ENCODE measurements around the gene ADCY3.
"Not testable (repeated sequence)": the region's sequence is repeated elsewhere in the genome, so short reads cannot be mapped to it uniquely, and the experiment has no call there.

ADCY3 gene

GRCh38 chr2:24815171-24815570 lies 104.9 kb downstream of the ADCY3 start:
- no peak overlapping the region for H3K4me3 ChIP-seq (ENCODE audit: low read depth, low read length)
- no peak for DNase-seq (ENCODE audit: low read depth)
- TF ChIP-seq, protein P1, sequence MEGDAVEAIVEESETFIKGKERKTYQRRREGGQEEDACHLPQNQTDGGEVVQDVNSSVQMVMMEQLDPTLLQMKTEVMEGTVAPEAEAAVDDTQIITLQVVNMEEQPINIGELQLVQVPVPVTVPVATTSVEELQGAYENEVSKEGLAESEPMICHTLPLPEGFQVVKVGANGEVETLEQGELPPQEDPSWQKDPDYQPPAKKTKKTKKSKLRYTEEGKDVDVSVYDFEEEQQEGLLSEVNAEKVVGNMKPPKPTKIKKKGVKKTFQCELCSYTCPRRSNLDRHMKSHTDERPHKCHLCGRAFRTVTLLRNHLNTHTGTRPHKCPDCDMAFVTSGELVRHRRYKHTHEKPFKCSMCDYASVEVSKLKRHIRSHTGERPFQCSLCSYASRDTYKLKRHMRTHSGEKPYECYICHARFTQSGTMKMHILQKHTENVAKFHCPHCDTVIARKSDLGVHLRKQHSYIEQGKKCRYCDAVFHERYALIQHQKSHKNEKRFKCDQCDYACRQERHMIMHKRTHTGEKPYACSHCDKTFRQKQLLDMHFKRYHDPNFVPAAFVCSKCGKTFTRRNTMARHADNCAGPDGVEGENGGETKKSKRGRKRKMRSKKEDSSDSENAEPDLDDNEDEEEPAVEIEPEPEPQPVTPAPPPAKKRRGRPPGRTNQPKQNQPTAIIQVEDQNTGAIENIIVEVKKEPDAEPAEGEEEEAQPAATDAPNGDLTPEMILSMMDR (IDR thresholded peaks at IDR 0.05; ENCODE audit: control insufficient read depth, extremely low read depth, insufficient read depth): no peak

DNA sequence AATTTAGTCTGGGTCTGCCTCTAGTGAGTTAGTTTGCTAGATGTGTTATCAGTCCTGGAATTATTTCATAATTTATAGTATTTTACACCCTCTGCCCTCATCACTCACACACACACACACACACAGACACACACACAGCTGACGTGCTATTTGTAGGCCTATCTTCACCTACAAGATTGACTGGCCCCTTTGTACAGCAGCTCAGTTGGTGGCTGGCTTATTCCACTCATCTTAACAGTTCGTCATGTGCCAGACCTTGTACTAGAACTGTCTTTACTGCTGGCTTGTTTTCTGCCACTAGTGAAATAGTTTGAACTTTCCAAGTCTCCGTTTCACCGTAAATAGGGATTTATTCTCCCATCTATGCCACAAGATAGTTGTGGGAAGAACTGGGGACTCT lies 105.5 kb downstream of the ADCY3 start:
- no peak for DNase-seq (ENCODE audit: low read depth)
- H3K4me3 ChIP-seq (ENCODE audit: low read depth, low read length): no peak overlapping the region
- TF ChIP-seq, protein P1 (IDR thresholded peaks at IDR 0.05; ENCODE audit: control insufficient read depth, extremely low read depth, insufficient read depth): no peak

DNA sequence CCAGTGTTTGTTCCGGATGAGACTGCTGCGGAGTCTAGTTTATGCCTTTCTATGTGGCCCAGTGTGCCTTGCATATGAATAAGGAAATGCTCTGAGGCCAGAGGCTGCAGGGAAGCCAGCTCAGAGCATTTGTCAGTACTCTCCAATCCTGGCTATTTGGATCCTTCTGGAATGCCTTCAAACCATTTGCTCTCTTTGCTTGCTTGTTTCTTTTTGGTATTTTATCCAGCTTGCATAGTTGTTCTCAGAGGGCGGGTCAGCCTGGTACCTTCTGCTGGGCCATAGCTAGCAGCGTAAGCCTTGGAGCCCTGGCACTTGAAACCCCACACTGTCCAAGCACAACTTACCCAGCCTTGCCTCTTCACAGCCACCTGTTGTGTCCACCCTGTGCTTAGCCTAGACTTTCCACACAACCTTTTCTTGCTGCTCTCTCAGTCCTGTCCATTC lies 106.3 kb downstream of the ADCY3 start:
- TF ChIP-seq, protein P1 (IDR thresholded peaks at IDR 0.05; ENCODE audit: control insufficient read depth, extremely low read depth, insufficient read depth): no peak
- DNase-seq (ENCODE audit: low read depth): no peak
- no peak overlapping the region for H3K4me3 ChIP-seq (ENCODE audit: low read depth, low read length)

GRCh38 chr2:24809316-24810007 lies 110.6 kb downstream of the ADCY3 start:
- H3K4me3 ChIP-seq (ENCODE audit: low read depth, low read length): no peak overlapping the region
- no peak for DNase-seq (ENCODE audit: low read depth)
- TF ChIP-seq, protein P1 (IDR thresholded peaks at IDR 0.05; ENCODE audit: control insufficient read depth, extremely low read depth, insufficient read depth): no peak

GRCh38 chr2:24806661-24807036 lies 113.4 kb downstream of the ADCY3 start:
- TF ChIP-seq, protein P1 (IDR thresholded peaks at IDR 0.05; ENCODE audit: control insufficient read depth, extremely low read depth, insufficient read depth): no peak
- DNase-seq (ENCODE audit: low read depth): no peak
- H3K4me3 ChIP-seq (ENCODE audit: low read depth, low read length): no peak overlapping the region

- not testable (repeated sequence) for DNase-seq (ENCODE audit: low read depth); H3K4me3 ChIP-seq (ENCODE audit: low read depth, low read length)
Observed at GRCh38 chr2:24805811-24806660, 114.0 kb downstream of the ADCY3 start.

DNA sequence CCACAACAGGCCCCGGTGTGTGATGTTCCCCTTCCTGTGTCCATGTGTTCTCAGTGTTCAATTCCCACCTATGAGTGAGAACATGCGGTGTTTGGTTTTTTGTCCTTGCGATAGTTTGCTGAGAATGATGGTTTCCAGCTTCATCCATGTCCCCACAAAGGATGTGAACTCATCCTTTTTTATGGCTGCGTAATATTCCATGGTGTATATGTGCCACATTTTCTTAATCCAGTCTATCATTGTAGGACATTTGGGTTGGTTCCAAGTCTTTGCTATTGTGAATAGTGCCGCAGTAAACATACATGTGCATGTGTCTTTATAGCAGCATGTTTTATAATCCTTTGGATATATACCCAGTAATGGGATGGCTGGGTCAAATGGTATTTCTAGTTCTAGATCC lies 119.5 kb downstream of the ADCY3 start:
- H3K4me3 ChIP-seq (ENCODE audit: low read depth, low read length); DNase-seq (ENCODE audit: low read depth): not testable (repeated sequence)

- DNase-seq (ENCODE audit: low read depth): no peak
- H3K4me3 ChIP-seq (ENCODE audit: low read depth, low read length): no peak overlapping the region
- TF ChIP-seq, protein P1 (IDR thresholded peaks at IDR 0.05; ENCODE audit: control insufficient read depth, extremely low read depth, insufficient read depth): no peak
Observed at GRCh38 chr2:24797644-24798043, 122.4 kb downstream of the ADCY3 start.
